Sigmoid colon (tissue), 4 donors: ENCODE data around the gene TBC1D22A.

Source experiments
- POLR2A ChIP-seq, 2 donors: fragments of 450-650 bp; IDR thresholded peaks; one replicate each; pipeline ENCODE4 v1.6.1; 2016; ENCODE audit warnings: antibody characterized with exemption in 2 of 2, mild to moderate bottlenecking in 2 of 2, moderate library complexity in 2 of 2
- POLR2AphosphoS5 ChIP-seq, 4 donors: sonication (generic); formaldehyde crosslinking; IDR thresholded peaks; one replicate each; pipeline ENCODE4 v1.6.1; 2017; ENCODE audit warnings: antibody characterized with exemption in 4 of 4

- TF ChIP-seq POLR2A (IDR thresholded peaks at IDR 0.05) = no peak
- TF ChIP-seq POLR2AphosphoS5 (IDR thresholded peaks at IDR 0.05) = no peak
These were observed 386.7 kb downstream of the TBC1D22A start for GRCh38 chr22:47148956-47149728.
